IPS-18a (cell line): ENCODE data around the gene CSMD2.

Experiments used
- H3K27ac ChIP-seq: one replicate; pipeline ENCODE4 v1.5.1; 2013; ENCODE audit warnings: low read length
- H3K27me3 ChIP-seq: one replicate; pipeline ENCODE4 v1.6.1; 2013; ENCODE audit warnings: mild to moderate bottlenecking, low read length; ENCODE audit not compliant: control insufficient read depth, insufficient read depth
- H3K36me3 ChIP-seq: one replicate; pipeline ENCODE4 v1.6.1; 2013; ENCODE audit warnings: low read depth, low read length; ENCODE audit not compliant: control insufficient read depth
- H3K4me1 ChIP-seq: one replicate; pipeline ENCODE4 v1.6.1; 2013; ENCODE audit warnings: low read depth, low read length; ENCODE audit not compliant: control insufficient read depth
- H3K4me3 ChIP-seq: one replicate; pipeline ENCODE4 v1.5.1; 2013; ENCODE audit warnings: low read length
- H3K9ac ChIP-seq: one replicate; pipeline ENCODE4 v1.6.1; 2013; ENCODE audit warnings: mild to moderate bottlenecking, low read length, moderate library complexity
- H3K9me3 ChIP-seq: one replicate; pipeline ENCODE4 v1.6.1; 2013; ENCODE audit warnings: low read depth, low read length; ENCODE audit not compliant: control insufficient read depth

The CSMD2 gene

DNA sequence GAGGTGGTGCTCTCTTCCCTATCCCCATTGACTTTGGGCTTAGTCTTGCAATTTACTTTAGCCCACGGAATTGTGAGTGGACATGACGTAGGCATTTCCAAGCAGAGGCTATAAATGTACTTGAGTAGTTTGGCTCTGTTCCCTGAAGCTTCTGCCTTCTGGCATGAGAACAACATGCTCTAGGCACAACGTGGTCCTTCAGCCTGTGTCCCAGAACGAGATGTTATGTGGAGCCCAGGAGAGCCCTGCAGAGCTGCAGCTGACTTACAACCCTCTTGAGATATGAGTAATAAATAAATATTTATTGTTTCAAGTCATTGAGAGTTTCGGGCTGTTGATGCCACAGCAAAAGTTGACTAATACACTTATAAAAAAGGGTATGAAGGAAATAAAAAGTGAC lies 406.3 kb downstream of the CSMD2 start:
- Histone ChIP-seq H3K36me3 (no peaks in the 10 kb centered on the region), H3K4me3 (no peak overlapping the region), H3K9ac (no peak overlapping the region), H3K9me3 (peaks cover under 1% of the 10 kb centered on the region), H3K27ac (no peak overlapping the region), H3K4me1 (no peaks in the 10 kb centered on the region), H3K27me3 (no peaks in the 10 kb centered on the region)

DNA sequence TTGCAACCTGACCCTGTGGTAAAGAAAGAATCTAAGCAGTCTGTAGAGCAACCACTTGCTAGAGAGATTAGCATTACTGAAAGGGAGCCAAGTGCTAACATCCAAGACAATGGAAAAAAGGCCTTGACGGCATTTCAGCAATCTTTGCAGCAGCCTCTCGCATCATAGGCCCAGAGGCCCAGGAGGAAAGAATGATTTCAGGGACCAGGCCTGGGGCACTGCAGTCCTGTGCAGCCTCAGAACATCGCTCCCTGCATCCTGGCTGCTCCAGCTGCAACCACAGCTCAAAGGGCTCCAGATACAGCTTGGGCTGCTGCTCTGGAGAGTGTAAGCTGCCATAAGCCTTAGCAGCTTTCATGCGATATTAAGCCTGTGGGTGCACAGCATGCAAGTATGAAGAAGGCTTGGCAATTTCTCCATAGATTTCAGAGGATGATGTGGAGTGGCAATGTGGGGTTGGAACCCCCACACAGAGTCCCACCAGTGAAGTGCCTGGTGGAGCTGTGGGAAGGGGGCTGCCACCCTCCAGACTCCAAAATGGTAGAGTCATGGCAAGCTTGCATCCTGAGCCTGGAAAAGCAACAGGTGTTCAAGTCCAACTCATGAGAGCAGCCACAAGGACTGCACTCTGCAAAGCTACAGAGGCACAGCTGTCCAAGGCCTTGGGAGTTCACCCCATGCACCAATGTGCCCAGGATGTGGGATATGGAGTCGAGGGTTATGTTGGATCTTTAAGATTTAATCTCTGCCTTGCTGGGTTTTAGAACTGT lies 411.8 kb downstream of the CSMD2 start:
- Histone ChIP-seq H3K4me1 (no peaks in the 10 kb centered on the region), H3K9me3 (peaks cover 4% of the 10 kb centered on the region), H3K27ac (no peak overlapping the region), H3K27me3 (no peaks in the 10 kb centered on the region), H3K4me3 (no peak overlapping the region), H3K9ac (no peak overlapping the region), H3K36me3 (no peaks in the 10 kb centered on the region)

DNA sequence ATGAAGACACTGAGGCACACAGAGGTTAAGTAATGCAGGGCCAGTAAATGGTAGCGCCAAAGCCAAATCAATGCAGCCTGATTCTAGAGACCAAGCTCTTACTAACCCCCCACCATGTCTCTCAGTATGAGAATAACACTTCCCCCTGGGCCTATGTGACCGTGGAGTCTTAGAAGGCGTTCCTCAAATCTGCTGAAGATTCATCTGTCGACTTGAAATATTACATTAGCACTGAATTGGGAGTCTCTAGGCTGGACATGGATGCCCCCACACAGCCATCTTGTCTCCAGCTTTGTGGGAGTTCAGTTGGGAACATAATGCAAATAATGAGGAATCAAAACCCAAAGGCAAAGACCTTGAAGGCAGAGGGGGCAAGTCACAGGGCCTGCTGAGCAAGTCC lies 419.1 kb downstream of the CSMD2 start:
- Histone ChIP-seq H3K36me3 (peaks cover 12% of the 10 kb centered on the region), H3K9me3 (no peaks in the 10 kb centered on the region), H3K27ac (no peak overlapping the region), H3K4me3 (no peak overlapping the region), H3K27me3 (no peaks in the 10 kb centered on the region), H3K4me1 (no peaks in the 10 kb centered on the region), H3K9ac (no peak overlapping the region)

DNA sequence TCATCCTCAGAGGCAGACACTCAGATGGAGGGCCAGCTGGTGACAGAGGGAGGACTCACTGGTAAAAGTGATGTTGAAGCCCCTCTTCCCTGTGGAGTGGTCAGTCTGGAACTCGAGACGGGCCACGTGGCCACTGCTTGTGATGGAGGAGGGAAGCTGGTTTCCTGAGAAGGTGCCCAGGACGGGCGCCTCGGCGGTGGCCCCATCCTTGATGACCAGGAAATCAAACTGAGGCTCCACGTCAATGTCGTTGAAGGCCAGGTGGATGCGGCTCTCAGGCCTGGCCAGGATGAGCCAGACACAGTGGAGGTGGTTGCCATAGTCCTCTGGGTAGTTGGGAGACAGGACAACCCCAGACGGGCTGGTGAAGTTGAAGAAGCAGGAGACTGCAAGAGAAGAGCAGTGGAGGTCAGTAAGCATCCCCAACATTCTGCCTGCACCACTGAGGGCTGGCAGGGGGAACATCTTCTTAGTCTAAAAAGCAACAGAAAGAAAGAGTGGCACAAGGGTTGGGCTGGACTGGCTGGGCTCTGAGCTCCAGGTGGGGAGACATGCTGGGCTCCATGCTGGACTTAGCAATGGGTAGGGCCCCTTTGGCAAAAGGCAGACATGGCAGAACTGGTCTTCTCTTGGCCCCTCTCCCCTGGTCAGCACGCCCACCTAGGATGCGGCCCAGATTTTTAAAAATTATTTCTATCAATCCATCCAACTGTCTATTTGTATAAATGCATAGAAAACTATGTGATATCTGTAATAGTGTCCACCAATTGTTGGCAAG lies 421.6 kb downstream of the CSMD2 start:
- Histone ChIP-seq H3K9me3 (no peaks in the 10 kb centered on the region), H3K36me3 (peaks cover 12% of the 10 kb centered on the region), H3K27me3 (no peaks in the 10 kb centered on the region), H3K4me1 (no peaks in the 10 kb centered on the region), H3K27ac (no peak overlapping the region), H3K4me3 (no peak overlapping the region), H3K9ac (no peak overlapping the region)

DNA sequence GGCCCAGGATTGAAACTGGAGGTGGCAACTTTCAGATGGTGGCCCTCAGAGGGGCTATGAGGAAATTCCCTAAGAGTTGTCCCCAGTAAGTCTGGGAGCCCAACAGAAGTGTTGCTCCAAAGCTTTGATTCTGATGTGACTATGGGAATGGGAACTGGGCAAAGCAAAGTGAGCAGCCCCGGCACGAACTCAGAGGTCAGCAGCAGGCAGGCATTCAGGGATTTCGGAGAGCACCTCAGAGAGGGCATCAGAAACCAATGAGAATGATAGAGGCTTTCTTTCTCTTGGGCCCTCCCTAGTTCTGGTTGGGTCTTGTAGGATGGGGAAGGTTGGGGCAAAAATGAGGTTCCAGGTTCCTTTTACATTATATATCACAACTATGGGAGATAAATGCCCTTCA lies 422.4 kb downstream of the CSMD2 start:
- Histone ChIP-seq H3K4me3 (no peak overlapping the region), H3K36me3 (peaks cover 12% of the 10 kb centered on the region), H3K4me1 (no peaks in the 10 kb centered on the region), H3K27me3 (no peaks in the 10 kb centered on the region), H3K9me3 (no peaks in the 10 kb centered on the region), H3K9ac (no peak overlapping the region), H3K27ac (no peak overlapping the region)

DNA sequence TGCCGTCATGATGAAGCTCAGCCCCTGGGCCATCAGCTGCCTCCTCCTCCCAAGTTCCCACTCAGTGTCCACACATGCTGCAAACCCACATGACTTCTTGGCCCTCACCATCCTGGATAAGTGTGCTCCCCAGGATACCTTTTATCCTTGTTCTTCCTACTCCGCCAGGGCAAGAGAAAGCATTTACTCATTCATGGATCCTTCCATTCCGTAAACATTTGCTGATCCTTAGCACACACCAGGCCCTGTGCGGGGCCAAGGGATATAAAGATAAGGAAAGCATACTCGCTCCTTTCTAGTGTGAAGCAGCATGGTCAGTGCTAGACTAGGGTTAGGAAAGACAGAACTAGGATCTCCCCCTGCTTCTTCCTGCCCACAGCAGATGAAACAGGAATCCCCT lies 423.3 kb downstream of the CSMD2 start:
- H3K9me3 ChIP-seq: no peaks in the 10 kb centered on the region
- H3K4me1 ChIP-seq: no peaks in the 10 kb centered on the region
- H3K4me3 ChIP-seq: no peak overlapping the region
- no peak overlapping the region for H3K27ac ChIP-seq
- H3K27me3 ChIP-seq: no peaks in the 10 kb centered on the region
- H3K36me3 ChIP-seq: peaks cover 12% of the 10 kb centered on the region
- no peak overlapping the region for H3K9ac ChIP-seq

DNA sequence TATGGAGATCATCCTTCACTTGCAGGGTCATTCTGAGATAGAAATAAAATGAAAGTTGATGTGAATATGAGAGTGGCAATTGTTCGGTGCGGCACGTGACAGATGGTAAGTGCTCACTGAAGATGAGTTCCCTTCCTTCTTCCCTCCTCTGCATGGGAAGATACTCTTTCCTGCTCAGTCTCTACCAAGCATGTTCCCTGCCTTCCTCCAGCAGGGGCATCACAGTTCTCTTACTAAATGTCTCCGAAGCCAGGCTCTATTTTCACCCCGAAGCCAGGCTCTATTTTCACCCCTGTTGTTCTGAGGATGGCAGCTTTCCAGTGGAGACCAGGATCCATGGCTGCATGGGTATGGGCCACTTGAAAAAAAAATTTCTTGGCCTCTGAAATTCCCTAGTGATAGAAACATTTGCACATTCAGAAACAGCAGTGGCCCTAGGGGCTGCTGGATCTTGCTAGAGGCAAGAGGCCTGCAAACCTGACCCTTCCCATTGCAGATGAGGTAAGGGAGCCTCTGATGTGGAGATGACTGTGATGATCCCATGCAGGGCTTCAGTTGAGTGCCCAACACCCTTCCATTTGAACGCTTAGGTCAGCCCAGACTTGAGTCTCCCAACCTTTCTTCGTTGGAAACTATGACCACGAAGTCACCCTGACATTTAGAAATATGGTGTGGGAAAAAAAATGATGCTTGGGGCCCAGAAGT lies 424.8 kb downstream of the CSMD2 start:
- H3K36me3 ChIP-seq: peaks cover 12% of the 10 kb centered on the region
- no peak overlapping the region for H3K27ac ChIP-seq
- H3K27me3 ChIP-seq: no peaks in the 10 kb centered on the region
- no peak overlapping the region for H3K4me3 ChIP-seq
- H3K4me1 ChIP-seq: no peaks in the 10 kb centered on the region
- H3K9me3 ChIP-seq: no peaks in the 10 kb centered on the region
- H3K9ac ChIP-seq: no peak overlapping the region

DNA sequence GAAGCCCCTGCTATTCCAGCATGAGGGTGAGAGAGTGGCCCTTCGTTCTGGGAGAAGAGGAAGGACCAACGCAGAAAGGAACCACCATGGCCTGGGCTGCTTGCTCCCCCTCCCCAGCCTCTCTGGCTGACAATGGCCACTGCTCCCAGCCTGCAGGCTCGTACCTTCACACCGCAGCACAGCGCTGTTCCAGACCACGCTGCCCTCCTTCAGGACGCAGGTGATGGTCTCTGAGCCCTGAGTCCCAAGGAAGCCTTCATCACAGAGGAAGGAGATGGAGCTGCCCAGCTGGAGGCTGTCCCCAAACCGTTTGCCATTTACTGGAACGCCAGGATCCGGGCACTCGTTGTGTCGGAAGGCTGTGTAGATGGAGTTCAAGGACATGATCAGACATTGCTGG lies 426.1 kb downstream of the CSMD2 start:
- no peaks in the 10 kb centered on the region for H3K4me1 ChIP-seq
- no peaks in the 10 kb centered on the region for H3K27me3 ChIP-seq
- peaks cover 14% of the 10 kb centered on the region for H3K36me3 ChIP-seq
- H3K27ac ChIP-seq: no peak overlapping the region
- no peaks in the 10 kb centered on the region for H3K9me3 ChIP-seq
- no peak overlapping the region for H3K9ac ChIP-seq
- H3K4me3 ChIP-seq: no peak overlapping the region

DNA sequence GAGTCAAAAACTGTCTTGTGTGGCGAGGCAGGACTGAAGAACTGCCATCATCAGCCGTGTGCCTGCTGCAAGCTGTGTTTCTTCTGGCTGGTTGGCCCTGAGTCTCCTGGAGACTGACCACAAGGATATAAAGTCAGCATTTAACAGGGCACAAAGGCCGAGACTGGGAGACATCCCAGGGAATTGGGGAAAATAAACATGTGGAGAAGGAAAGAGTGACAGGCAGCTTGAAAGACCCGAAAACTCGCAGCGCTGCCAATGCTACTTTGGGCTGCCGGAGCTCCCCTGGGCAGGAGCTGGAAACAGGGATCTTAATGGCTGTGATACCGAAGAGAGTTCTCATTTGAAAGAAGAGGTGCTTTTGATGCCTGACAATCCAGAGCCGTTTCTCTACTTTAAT lies 426.5 kb downstream of the CSMD2 start:
- H3K27me3 ChIP-seq: no peaks in the 10 kb centered on the region
- no peak overlapping the region for H3K27ac ChIP-seq
- H3K4me1 ChIP-seq: no peaks in the 10 kb centered on the region
- H3K4me3 ChIP-seq: no peak overlapping the region
- no peak overlapping the region for H3K9ac ChIP-seq
- no peaks in the 10 kb centered on the region for H3K9me3 ChIP-seq
- peaks cover 14% of the 10 kb centered on the region for H3K36me3 ChIP-seq

DNA sequence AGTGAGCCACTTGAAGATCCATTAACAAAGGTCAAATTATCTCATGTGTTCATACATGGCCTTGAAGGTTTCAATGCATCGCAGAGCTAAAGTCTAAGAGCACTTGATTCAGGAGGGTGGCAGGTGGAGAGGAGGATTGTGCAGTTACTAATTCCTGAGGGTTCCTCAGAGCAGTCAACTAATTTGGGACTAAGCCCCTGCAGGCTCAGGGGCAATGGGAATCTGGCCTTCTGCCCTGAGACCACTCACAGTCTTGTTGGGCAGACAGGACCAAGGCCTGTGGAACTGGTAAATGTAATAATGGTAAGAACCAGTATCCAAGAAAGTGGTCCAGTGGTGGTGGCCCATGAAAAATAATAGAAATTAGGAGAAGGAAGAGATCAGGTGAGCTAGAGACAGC lies 428.5 kb downstream of the CSMD2 start:
- peaks cover 3% of the 10 kb centered on the region for H3K36me3 ChIP-seq
- no peaks in the 10 kb centered on the region for H3K27me3 ChIP-seq
- no peaks in the 10 kb centered on the region for H3K4me1 ChIP-seq
- H3K27ac ChIP-seq: no peak overlapping the region
- no peaks in the 10 kb centered on the region for H3K9me3 ChIP-seq
- no peak overlapping the region for H3K9ac ChIP-seq
- no peak overlapping the region for H3K4me3 ChIP-seq

DNA sequence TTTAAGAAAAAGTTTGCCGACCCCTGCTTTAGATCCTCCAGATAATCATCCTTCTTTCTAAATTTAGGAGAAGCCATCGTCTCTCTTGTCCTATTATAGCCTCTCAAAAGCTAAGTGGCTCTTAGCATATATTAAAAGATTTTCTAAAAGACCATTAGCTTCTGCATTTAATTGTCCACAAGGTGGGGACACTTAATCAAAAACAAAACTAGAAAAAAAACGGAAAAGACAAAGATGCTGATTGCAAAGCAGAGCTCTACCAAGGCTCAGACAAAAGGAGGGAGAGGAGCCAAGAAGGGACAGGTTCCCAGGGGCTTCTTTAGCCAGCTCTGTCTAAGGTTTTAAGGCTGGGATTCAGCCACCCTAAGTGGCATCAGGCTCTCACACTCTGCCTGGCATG lies 429.4 kb downstream of the CSMD2 start:
- Histone ChIP-seq H3K27me3 (no peaks in the 10 kb centered on the region), H3K9ac (no peak overlapping the region), H3K36me3 (peaks cover 6% of the 10 kb centered on the region), H3K27ac (no peak overlapping the region), H3K4me3 (no peak overlapping the region), H3K4me1 (no peaks in the 10 kb centered on the region), H3K9me3 (no peaks in the 10 kb centered on the region)
